ENCODE results near the gene VPS33A.
A peak's percentile ranks its signal among the peaks of the same experiment; 100 is the strongest.
"Not testable (repeated sequence)": the region's sequence is repeated elsewhere in the genome, so short reads cannot be mapped to it uniquely, and the experiment has no call there.

Gene VPS33A

DNA sequence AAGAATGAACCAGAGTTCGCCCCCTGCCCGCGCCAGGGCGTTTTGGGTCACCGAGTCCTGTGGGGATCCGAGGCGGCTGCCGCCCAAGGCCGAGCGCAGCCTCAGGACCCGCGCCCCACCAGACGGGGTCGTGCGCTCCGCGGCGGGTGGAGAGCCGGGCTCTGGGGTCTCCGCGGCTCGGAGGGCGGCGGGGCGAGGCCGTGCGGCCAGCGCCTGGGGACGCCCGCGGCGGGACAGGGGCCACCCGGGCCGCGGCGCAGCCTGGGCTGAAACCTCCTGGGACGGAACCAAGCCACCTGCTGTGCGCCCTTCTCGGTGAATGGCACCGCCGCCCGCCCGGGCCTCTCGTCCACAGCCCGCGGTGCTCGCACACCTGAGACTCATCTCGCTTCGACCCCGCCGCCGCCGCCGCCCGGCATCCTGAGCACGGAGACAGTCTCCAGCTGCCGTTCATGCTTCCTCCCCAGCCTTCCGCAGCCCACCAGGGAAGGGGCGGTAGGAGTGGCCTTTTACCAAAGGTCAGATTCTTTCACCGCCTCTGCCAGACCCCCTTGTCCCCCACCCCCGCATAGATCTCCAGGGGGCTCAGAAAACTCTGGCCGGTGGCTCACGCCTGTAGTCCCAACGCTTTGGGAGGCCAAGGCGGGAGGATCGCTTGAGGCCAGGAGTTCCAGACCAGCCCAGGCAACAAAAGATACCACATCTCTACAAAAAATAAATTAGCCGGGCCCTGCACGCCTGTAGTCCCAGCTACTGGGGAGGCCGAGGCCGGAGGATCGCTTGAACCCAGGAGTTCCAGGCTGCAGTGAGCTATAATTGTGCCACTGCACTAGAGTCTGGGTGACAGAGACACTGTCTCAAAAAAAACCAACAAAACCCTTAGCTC lies 61.9 kb downstream of the VPS33A start:
- no peak for DNase-seq (ENCODE audit: low read depth in 2 of 2)

- DNase-seq (ENCODE audit: low read depth in 2 of 2) = peak; percentile 43 to 64
These were observed 62.8 kb downstream of the VPS33A start, which contains the start of gene B3GNT4 for GRCh38 chr12:122203301-122204166. TSS of gene B3GNT4 (plus strand) at chr12:122203709. CDS start at chr12:122204619, 910 bp downstream.

- DNase-seq (ENCODE audit: low read depth in 2 of 2) = not testable (repeated sequence)
These were observed 63.5 kb downstream of the VPS33A start for GRCh38 chr12:122202811-122203210.

DNA sequence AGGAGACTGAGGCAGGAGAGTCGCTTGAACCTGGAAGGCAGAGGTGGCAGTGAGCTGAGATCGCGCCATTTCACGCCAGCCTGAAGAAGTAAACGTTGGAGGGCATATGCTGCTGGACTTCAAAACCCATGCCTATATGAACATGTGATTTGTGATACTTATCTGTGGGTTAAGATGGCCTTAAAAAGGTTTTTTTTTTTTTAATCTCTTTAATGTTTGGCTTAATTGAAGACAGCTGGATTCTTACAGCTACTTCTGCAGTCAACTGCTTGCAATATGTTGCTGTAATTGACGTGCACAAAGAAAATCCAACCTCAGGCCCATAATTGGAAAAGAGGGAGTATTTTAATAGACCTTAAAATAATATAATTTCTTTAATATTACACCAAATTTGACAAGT lies 64.3 kb downstream of the VPS33A start:
- no peak for DNase-seq (ENCODE audit: low read depth in 2 of 2)

DNA sequence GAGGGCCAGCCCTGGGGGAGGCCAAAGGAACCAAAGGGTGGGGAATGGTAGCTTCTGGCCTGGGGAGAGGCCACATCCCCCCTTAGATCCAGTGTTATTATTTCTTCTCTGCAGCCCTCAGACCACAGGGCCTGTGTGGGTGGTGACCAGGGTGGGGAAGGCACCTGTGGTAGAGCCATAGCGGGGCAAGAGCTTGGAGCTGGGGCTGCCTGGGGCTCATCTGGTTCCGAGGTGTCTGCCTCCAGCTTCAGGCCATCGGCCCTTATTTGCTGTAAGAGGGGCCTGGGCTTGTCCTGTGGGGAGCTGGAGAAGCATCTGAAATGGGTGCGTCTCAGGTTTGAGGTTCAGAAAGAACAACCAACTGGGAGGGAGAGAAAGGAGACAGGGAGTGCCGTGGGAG lies 64.9 kb downstream of the VPS33A start:
- DNase-seq (ENCODE audit: low read depth in 2 of 2) = no peak

GRCh38 chr12:122200541-122201175 lies 65.6 kb downstream of the VPS33A start:
- DNase-seq (ENCODE audit: low read depth in 2 of 2) = no peak

DNA sequence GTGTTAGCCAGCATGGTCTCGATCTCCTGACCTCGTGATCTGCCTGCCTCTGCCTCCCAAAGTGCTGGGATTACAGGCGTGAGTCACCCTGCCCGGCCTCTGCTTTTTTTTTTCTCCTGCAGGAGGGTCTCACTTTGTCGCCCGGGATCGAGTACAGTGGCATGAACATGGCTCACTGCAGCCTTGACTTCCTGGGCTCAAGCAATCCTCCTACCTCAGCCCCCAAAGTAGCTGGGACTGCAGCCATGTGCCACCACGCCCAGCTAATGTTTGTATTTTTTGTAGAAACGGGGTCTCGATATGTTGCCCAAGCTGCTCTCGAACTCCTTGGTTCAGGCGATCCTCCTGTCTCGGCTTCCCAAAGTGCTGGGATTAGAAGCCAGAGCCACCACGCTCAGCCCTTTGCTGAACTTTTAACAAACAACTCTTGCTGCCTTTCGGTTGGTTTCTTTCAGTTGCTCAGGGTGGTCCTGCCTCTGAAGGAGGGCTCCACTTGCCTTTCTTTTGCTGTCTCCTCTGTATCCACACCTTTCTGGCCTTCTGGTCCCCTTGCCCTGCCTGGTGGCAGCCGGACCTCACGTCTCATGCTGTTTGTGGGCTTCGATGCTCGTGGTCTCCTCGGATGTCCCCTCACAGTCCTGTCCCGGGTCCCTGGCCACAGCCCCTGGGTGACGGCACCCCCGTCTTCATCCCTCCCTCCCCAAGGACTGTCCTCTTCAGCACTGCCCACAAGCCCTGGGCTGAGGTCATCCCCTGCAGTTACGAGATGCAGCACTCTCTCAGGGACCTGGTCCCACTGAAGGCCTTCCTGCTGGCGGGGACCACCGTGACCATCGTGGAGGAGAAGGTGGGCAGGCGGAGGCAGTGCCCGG lies 66.6 kb downstream of the VPS33A start:
- DNase-seq (ENCODE audit: low read depth in 2 of 2) = no peak

GRCh38 chr12:122197612-122197966 lies 68.7 kb downstream of the VPS33A start:
- no peak for DNase-seq (ENCODE audit: low read depth in 2 of 2)

GRCh38 chr12:122195405-122195804 lies 70.9 kb downstream of the VPS33A start:
- no peak for DNase-seq (ENCODE audit: low read depth in 2 of 2)

- DNase-seq (ENCODE audit: low read depth in 2 of 2) = no peak
These were observed 71.5 kb downstream of the VPS33A start for GRCh38 chr12:122194804-122195203.

DNA sequence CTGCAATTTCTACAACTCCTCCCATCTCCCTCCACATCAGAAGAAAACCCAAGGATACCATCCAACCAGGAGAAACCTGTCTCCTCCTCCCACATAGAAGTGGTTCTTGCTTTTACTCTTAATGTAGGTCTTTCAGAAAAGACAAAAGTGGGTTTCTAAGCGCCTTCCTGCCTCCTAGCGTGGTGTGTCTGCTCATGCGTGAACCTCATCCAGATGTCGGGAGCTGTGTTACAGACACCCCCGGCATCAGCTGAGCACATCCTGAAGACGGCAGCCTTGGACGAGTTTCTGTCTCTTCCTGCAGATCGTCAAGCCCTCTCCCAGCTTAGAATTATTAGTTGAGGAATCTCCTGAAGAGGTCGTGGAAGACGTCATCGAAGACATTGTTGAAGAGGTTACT lies 73.9 kb downstream of the VPS33A start:
- no peak for DNase-seq (ENCODE audit: low read depth in 2 of 2)

- peak; percentile 50 to 64 for DNase-seq (ENCODE audit: low read depth in 2 of 2)
These were observed 75.2 kb downstream of the VPS33A start for GRCh38 chr12:122190842-122191668.

DNA sequence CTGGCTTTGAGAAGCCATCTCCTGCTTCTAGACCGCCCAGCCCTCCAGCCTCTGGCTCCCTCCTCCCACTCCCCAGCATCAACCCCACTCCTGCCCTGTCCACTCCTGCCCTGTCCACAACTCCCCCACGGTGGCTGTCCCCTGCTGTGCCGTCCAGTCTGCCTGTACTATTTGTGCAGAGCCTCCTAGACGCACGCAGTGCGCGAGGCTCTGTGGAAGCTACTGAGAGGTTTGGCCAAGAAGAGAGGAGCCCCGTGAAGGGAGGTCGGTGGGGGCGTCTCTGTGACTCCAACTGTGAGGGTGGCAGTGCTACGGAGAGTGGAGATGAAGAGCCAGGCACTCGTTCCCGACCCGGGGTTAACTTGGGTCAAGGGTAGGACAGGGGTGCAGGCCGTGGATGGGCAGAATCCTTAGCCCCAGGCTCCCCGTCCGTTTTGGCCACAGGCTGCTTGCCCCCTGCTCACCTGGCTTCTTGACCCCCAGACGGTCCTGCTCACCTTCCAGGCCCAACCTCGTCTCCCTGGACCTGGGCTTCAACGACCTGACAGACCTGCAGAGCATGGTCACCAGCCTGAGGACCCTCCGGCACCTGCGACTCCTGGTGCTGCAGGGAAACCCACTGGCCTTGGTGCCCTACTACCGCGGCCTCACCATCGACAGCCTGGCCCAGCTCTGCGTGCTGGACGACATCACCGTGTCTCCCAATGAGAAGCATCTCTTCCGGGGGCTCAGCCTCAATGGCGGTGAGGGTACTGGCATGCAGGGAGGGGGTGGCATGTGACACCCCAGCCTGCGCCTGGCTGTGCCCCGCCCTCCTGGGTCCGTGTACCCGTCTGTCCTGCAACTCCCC lies 76.4 kb downstream of the VPS33A start:
- no peak for DNase-seq (ENCODE audit: low read depth in 2 of 2)

GRCh38 chr12:122187466-122187865 lies 78.8 kb downstream of the VPS33A start:
- no peak for DNase-seq (ENCODE audit: low read depth in 2 of 2)

- no peak for DNase-seq (ENCODE audit: low read depth in 2 of 2)
These were observed 80.7 kb downstream of the VPS33A start for GRCh38 chr12:122185494-122186082.

GRCh38 chr12:122185079-122185478 lies 81.2 kb downstream of the VPS33A start:
- DNase-seq (ENCODE audit: low read depth in 2 of 2) = no peak

- DNase-seq (ENCODE audit: low read depth in 2 of 2) = no peak
These were observed 81.8 kb downstream of the VPS33A start for GRCh38 chr12:122184517-122184916.

- DNase-seq (ENCODE audit: low read depth in 2 of 2) = no peak
These were observed 82.7 kb downstream of the VPS33A start for GRCh38 chr12:122183588-122183940.

Data from activated CD4-positive, alpha-beta T cell treated with anti-CD3 and anti-CD28 coated beads for 24 hours (primary cell).